HCT116 (cell line): Measurements from ENCODE around the gene MSH6.

ENCODE experiments used
- ATF3 ChIP-seq: IDR thresholded peaks from 2 replicates; pipeline ENCODE4 v1.6.1; 2012
- EZH2 ChIP-seq: fragments of 200-600 bp; sonication (generic); IDR thresholded peaks from 2 replicates; pipeline ENCODE4 v1.6.1; 2017; ENCODE audit warnings: antibody characterized with exemption, mixed run types
- POLR2A ChIP-seq: IDR thresholded peaks from 2 replicates; pipeline ENCODE4 v1.7.0; 2011; ENCODE audit warnings: borderline replicate concordance; ENCODE audit not compliant: insufficient read depth, insufficient read length; ENCODE audit errors: extremely low read depth
- POLR2AphosphoS5 ChIP-seq: IDR thresholded peaks from 2 replicates; pipeline ENCODE4 v1.6.1; 2011; ENCODE audit warnings: mild to moderate bottlenecking, low read depth, low read length, moderate library complexity
- RAD21 ChIP-seq: IDR thresholded peaks from 2 replicates; pipeline ENCODE4 v1.6.1; 2012; ENCODE audit warnings: low read depth, mild to moderate bottlenecking
- SIN3A ChIP-seq: IDR thresholded peaks from 2 replicates; pipeline ENCODE4 v1.6.1; 2012; ENCODE audit warnings: low read depth
- SP1 ChIP-seq: IDR thresholded peaks from 2 replicates; pipeline ENCODE4 v1.6.1; 2012; ENCODE audit warnings: low read depth
- TCF7L2 ChIP-seq: IDR thresholded peaks from 2 replicates; pipeline ENCODE4 v1.7.0; 2011; ENCODE audit warnings: borderline replicate concordance, inconsistent platforms; ENCODE audit not compliant: insufficient read depth, insufficient read length; ENCODE audit errors: extremely low read depth
- ZNF274 ChIP-seq: fragments of 200-500 bp; sonication (Bioruptor generic); IDR thresholded peaks from 2 replicates; pipeline ENCODE4 v1.6.1; 2014; ENCODE audit warnings: mild to moderate bottlenecking, low read depth, low read length, inconsistent platforms
- TF ChIP-seq, protein P1 (sequence below), 3 experiments: fragments of 200-600 bp in 1 of 3; sonication (generic) in 1 of 3; IDR thresholded peaks in 2 of 3; conservative IDR thresholded peaks in 1 of 3; 2 replicates each; pipeline ENCODE4 v1.5.1; 2012 to 2017; ENCODE audit warnings: low read depth in 2 of 3, low read length in 2 of 3, antibody characterized with exemption in 1 of 3, borderline replicate concordance in 1 of 3, control low read depth in 1 of 3, mild to moderate bottlenecking in 1 of 3, mixed read lengths in 1 of 3, mixed run types in 1 of 3, moderate library complexity in 1 of 3; ENCODE audit not compliant: insufficient read depth in 1 of 3
- TF ChIP-seq, protein P2 (sequence below): IDR thresholded peaks from 2 replicates; pipeline ENCODE4 v1.6.1; 2012; ENCODE audit warnings: low read depth

DNA sequence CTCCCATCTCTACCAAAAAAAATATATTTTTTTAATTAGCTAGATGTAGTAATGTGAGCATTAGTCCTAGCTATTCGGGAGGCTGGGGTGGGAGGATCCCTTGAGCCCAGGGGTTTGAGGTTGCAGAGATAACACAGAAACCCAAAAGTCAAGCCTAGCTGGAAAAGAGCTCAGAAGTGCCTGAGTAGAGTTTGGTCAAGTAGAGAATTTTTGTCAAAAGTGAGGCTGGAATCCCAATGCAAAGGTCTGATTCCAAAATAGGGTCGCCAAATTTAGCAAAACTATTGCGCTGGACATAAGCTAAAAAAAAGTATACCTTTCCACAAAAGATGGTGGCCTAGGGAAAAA lies 15.5 kb upstream of the MSH6 start:
- TF ChIP-seq, protein P1, sequence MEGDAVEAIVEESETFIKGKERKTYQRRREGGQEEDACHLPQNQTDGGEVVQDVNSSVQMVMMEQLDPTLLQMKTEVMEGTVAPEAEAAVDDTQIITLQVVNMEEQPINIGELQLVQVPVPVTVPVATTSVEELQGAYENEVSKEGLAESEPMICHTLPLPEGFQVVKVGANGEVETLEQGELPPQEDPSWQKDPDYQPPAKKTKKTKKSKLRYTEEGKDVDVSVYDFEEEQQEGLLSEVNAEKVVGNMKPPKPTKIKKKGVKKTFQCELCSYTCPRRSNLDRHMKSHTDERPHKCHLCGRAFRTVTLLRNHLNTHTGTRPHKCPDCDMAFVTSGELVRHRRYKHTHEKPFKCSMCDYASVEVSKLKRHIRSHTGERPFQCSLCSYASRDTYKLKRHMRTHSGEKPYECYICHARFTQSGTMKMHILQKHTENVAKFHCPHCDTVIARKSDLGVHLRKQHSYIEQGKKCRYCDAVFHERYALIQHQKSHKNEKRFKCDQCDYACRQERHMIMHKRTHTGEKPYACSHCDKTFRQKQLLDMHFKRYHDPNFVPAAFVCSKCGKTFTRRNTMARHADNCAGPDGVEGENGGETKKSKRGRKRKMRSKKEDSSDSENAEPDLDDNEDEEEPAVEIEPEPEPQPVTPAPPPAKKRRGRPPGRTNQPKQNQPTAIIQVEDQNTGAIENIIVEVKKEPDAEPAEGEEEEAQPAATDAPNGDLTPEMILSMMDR (IDR thresholded peaks at IDR 0.05 in 2 of 3, conservative IDR thresholded peaks at IDR 0.05 in 1 of 3; ENCODE audit: borderline replicate concordance in 1 of 3, insufficient read depth in 1 of 3, low read depth in 2 of 3, low read length in 2 of 3) = no peak
- no peak for TF ChIP-seq ZNF274
- no peak for TF ChIP-seq POLR2AphosphoS5
- no peak for TF ChIP-seq ATF3
- no peak for TF ChIP-seq TCF7L2
- no peak for TF ChIP-seq EZH2
- no peak for TF ChIP-seq SP1
- TF ChIP-seq SIN3A = no peak
- TF ChIP-seq POLR2A = no peak
- TF ChIP-seq, protein P2, sequence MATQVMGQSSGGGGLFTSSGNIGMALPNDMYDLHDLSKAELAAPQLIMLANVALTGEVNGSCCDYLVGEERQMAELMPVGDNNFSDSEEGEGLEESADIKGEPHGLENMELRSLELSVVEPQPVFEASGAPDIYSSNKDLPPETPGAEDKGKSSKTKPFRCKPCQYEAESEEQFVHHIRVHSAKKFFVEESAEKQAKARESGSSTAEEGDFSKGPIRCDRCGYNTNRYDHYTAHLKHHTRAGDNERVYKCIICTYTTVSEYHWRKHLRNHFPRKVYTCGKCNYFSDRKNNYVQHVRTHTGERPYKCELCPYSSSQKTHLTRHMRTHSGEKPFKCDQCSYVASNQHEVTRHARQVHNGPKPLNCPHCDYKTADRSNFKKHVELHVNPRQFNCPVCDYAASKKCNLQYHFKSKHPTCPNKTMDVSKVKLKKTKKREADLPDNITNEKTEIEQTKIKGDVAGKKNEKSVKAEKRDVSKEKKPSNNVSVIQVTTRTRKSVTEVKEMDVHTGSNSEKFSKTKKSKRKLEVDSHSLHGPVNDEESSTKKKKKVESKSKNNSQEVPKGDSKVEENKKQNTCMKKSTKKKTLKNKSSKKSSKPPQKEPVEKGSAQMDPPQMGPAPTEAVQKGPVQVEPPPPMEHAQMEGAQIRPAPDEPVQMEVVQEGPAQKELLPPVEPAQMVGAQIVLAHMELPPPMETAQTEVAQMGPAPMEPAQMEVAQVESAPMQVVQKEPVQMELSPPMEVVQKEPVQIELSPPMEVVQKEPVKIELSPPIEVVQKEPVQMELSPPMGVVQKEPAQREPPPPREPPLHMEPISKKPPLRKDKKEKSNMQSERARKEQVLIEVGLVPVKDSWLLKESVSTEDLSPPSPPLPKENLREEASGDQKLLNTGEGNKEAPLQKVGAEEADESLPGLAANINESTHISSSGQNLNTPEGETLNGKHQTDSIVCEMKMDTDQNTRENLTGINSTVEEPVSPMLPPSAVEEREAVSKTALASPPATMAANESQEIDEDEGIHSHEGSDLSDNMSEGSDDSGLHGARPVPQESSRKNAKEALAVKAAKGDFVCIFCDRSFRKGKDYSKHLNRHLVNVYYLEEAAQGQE = no peak
- no peak for TF ChIP-seq RAD21
